Measurements from ENCODE around the gene ATAD3A. TPM values are rescaled to one million over a fixed set of nuclear protein-coding genes. Genes with fewer than 3 reads are reported as not detected.

The ATAD3A gene
- total and polyA plus RNA-seq, 2 experiments from 2014 or later: 36.5 to 80.3 TPM

- no peaks in the 10 kb centered on the region for H3K79me2 ChIP-seq (replicated peaks; ENCODE audit: insufficient read depth)
These were observed 31.1 kb downstream of the ATAD3A start for GRCh38 chr1:1542766-1543705.

More at GRCh38 chr1:1542766-1543705, 31.1 kb downstream of the ATAD3A start:
- Histone ChIP-seq H3K27me3 (ENCODE audit: insufficient read depth) (no peaks in the 10 kb centered on the region), H3K36me3 (ENCODE audit: insufficient read depth) (no peaks in the 10 kb centered on the region), H3K4me3 (no peak overlapping the region), H3K4me1 (ENCODE audit: insufficient read depth) (no peaks in the 10 kb centered on the region; the same call in 1 of the 2 replicates), H3F3A (replicated peaks; ENCODE audit: low read depth) (peaks cover 24% of the 10 kb centered on the region), H3K27ac (ENCODE audit: low read depth) (no peak overlapping the region), H2AFZ (no peak overlapping the region), H4K20me1 (replicated peaks; ENCODE audit: insufficient read depth) (peaks cover 4% of the 10 kb centered on the region; the same call in 1 of the 2 replicates), H3K4me2 (no peak overlapping the region), H3K9me2 (ENCODE audit: insufficient read depth) (no peaks in the 10 kb centered on the region)
- H3K27ac Mint-ChIP-seq: no peak overlapping the region
- peaks cover 8% of the 10 kb centered on the region for H3K4me1 Mint-ChIP-seq
- no peaks in the 10 kb centered on the region; the same call in 2 of the 3 replicates for H3K9me3 Mint-ChIP-seq
- H3K4me3 Mint-ChIP-seq: no peak overlapping the region
- H3K27me3 Mint-ChIP-seq (ENCODE audit: insufficient read depth, low read depth, poor library complexity): peaks cover 15% of the 10 kb centered on the region
- TF ChIP-seq ZNF114 (CRISPR knock-in tag; IDR thresholded peaks at IDR 0.05) (no peak), JUNB (IDR thresholded peaks at IDR 0.05; ENCODE audit: unreplicated experiment) (no peak), ETS1 (IDR thresholded peaks at IDR 0.05) (no peak), ZNF331 (CRISPR knock-in tag; IDR thresholded peaks at IDR 0.05; ENCODE audit: low read depth) (no peak), EZH2 (IDR thresholded peaks at IDR 0.05; ENCODE audit: low read depth, unreplicated experiment) (no peak), ZNF462 (CRISPR knock-in tag; IDR thresholded peaks at IDR 0.05) (no peak), REST (IDR thresholded peaks at IDR 0.05; ENCODE audit: unreplicated experiment) (no peak), CTCF (conservative IDR thresholded peaks at IDR 0.05; ENCODE audit: low read depth in 2 of 2) (no peak), CREB1 (CRISPR knock-in tag; IDR thresholded peaks at IDR 0.05; ENCODE audit: low read depth) (no peak), STAT1 (IDR thresholded peaks at IDR 0.05; ENCODE audit: unreplicated experiment) (no peak), POLR2AphosphoS5 (IDR thresholded peaks at IDR 0.05; ENCODE audit: low read depth) (no peak), EZH2phosphoT487 (IDR thresholded peaks at IDR 0.05; ENCODE audit: unreplicated experiment) (no peak), NANOG (IDR thresholded peaks at IDR 0.05; ENCODE audit: borderline replicate concordance) (no peak)
- DNase-seq (ENCODE audit: low spot score) (no peak), ATAC-seq (no peak)
- peaks cover 35% of the 10 kb centered on the region for H3K36me3 Mint-ChIP-seq (ENCODE audit: low read depth)

Data from GM23338 (cell line).